Measurements from ENCODE around the gene FOXO1.

Gene FOXO1

DNA sequence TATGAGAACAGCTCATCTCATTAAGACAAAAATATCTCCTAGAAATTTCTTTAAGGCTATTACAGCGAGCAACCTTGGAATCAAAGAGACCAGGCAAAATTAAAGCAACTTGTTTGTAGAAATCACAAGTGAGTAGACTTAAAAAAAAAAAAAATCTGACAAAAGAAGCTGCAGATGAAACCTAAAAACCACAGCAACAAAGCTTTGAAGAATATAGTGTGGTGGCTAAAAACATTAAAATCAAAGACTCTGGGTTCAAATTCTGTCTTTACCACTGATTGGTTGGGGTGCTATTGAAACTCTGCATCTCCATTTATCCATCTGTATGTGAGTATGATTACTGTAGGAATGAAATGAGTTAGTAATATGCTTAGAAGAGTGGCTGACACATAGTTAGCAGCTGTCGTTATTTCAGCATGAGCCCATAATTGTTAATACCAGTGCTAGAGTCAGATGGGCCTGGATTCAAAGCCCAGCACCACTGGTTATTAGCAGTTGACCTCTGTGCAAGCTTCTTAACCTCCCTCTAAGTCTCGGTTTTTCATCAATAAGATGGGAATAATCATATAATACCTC is 157.6 kb downstream of the FOXO1 start:
- no peak for DNase-seq (ENCODE audit: low read depth in 3 of 3)

DNA sequence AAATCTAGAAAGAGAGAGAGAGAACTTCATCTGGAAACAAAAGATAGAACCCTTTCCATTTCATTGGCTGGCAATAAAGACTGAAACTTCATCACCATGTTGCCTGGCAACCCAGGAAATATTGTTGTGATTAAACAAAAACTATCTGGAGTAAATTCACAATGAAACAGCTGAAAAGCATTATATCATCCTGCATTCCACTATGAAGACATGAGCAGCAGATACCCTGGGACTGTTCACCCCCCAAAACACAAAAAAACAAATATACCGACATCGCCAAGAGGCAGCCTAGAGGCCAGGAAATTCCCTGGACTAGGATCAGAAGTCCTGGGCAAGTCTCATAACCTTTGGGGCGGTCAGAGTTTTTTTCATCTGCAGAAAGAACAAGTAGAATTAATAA is 158.3 kb downstream of the FOXO1 start:
- no peak for DNase-seq (ENCODE audit: low read depth in 3 of 3)

DNA sequence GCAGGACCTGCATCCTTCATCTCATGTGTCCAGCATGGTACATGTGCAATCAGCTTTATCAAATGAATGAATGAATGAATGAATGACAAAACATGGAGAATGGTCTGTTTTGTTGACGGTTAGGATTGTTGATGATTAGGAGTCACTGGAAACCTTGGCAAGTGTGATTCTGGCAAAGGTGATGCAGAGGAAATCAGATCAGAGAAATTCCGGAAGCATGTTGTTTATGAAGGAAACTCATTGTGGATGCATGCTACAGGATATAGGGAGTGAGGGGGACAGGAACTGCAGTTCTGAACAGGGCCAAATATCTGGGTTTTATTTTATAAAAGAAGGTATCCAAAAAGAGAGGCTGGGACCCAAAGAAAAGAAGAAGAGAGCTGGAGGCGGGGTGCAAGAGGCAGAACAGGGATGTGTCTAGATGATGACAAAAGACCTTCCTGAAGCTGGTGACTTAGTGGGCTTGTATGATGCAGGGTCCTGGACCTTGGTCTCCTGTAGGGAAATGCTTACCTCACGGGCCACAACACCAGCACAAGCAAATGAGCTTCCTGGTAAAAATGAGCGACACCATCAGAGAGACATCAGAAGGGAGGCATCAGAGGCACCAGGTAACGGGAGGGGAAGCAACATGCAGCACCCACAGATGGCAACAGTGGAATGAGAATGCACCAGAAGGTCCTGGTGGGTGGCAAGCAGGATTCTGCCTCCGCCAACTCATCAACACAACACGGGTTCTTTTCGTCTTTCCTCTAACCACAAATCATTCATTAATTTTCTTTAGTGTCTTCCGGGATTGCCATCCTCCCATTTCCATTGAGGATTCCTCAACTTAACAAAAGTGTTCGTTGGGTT is 159.6 kb downstream of the FOXO1 start:
- no peak for DNase-seq (ENCODE audit: low read depth in 3 of 3)

All from stimulated activated CD4-positive, alpha-beta T cell treated with anti-CD3 and anti-CD28 coated beads, TNF-alpha, amount 100 ng/mL, for 4 hours (primary cell).